Prostate gland (tissue), 2 donors: ENCODE measurements around the gene C11orf91. TPM values are rescaled to one million over a fixed set of nuclear protein-coding genes. Genes with fewer than 3 reads are reported as not detected.
"Not testable (repeated sequence)": the region's sequence is repeated elsewhere in the genome, so short reads cannot be mapped to it uniquely, and the experiment has no call there.

ENCODE experiments used
- DNase-seq: peaks from one replicate; pipeline ENCODE4 v3.0.0-alpha.2; 2019; ENCODE audit warnings: low spot score
- H3K27ac ChIP-seq, 2 donors: fragments of 200-600 bp; sonication (generic); 2 replicates each; pipeline ENCODE4 v1.5.1; 2017 to 2019
- H3K27me3 ChIP-seq: fragments of 200-600 bp; sonication (generic); replicated peaks from 2 replicates; pipeline ENCODE4 v1.5.1; 2019; ENCODE audit not compliant: insufficient read depth
- H3K36me3 ChIP-seq, 2 donors: fragments of 200-600 bp; sonication (generic); 1 replicate in 1 of 2; 2 replicates in 1 of 2; pipeline versions ENCODE4 v1.5.1 to v1.8.1; 2017 to 2019
- H3K4me1 ChIP-seq: fragments of 200-600 bp; sonication (generic); replicated peaks from 2 replicates; pipeline ENCODE4 v1.5.1; 2019
- H3K4me3 ChIP-seq, 2 donors: fragments of 200-600 bp; sonication (generic); 2 replicates each; pipeline ENCODE4 v1.5.1; 2017 to 2019
- H3K9me3 ChIP-seq: fragments of 200-600 bp; sonication (generic); 2 replicates; pipeline ENCODE4 v1.5.1; 2017
- POLR2A ChIP-seq: fragments of 450-650 bp; IDR thresholded peaks from one replicate; pipeline ENCODE4 v1.6.1; 2016; ENCODE audit warnings: antibody characterized with exemption, mild to moderate bottlenecking
- POLR2AphosphoS5 ChIP-seq: sonication (generic); formaldehyde crosslinking; IDR thresholded peaks from one replicate; pipeline ENCODE4 v1.6.1; 2017; ENCODE audit warnings: antibody characterized with exemption
- WGBS: methylation state at CpG from one replicate; pipeline ENCODE4 v1.1.5; 2018; 5-methylcytosine and 5-hydroxymethylcytosine counted together
- intact Hi-C: fragments of 100-400 bp; cut with DNase I; formaldehyde crosslinking; loops from one replicate; pipeline ENCODE4 v1.14.2; 2022
- total RNA-seq, 2 donors: library from RNA; depleted of rRNA; stranded (reverse); fragments of >200 nt; gene quantifications; one replicate each; pipeline ENCODE4 v1.1.0, GENCODE V29; 2016
- TF ChIP-seq, protein P1 (sequence below), 4 experiments: fragments of 200-600 bp in 2 of 4; fragments of 450-650 bp in 2 of 4; sonication (generic) in 2 of 4; IDR thresholded peaks; 1 replicate in 3 of 4; 2 replicates in 1 of 4; pipeline ENCODE4 v1.5.1; 2016 to 2019; ENCODE audit warnings: antibody characterized with exemption in 4 of 4, mild to moderate bottlenecking in 2 of 4, moderate library complexity in 2 of 4

C11orf91 gene
- total RNA-seq, 2 donors from 2014 or later, result not detected

DNA sequence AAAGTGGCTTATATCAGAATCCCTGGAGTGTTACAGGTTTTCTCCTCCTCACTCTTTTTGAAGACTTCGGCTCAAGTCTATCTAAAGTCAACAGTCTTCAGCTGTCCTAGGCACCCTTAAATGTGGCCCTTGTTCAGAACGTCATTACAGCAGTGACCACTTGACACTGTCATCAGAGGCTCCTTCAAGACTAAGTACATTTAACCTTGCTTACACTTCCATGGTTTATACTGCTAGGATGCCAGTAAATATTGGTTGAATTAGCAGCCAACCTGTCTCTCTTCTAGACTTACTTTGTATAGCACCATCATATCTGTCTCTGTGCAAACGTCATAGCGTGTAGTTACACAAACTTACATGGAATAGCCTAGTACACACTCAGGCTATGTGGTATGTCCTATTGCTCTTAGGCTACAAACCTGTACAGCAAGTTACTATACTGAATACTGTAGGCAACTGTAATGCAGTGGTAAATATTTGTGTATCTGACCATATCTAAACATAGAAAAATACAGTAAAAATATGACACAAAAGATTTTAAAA is 13.3 kb upstream of the C11orf91 start:
- intact Hi-C loops, result no loop called here
- peaks cover 0 to 5% of the 10 kb centered on the region in 2 donors for H3K36me3 ChIP-seq
- H3K4me3 ChIP-seq, result no peak overlapping the region
- TF ChIP-seq POLR2A, result no peak
- TF ChIP-seq POLR2AphosphoS5, result no peak
- TF ChIP-seq, protein P1, sequence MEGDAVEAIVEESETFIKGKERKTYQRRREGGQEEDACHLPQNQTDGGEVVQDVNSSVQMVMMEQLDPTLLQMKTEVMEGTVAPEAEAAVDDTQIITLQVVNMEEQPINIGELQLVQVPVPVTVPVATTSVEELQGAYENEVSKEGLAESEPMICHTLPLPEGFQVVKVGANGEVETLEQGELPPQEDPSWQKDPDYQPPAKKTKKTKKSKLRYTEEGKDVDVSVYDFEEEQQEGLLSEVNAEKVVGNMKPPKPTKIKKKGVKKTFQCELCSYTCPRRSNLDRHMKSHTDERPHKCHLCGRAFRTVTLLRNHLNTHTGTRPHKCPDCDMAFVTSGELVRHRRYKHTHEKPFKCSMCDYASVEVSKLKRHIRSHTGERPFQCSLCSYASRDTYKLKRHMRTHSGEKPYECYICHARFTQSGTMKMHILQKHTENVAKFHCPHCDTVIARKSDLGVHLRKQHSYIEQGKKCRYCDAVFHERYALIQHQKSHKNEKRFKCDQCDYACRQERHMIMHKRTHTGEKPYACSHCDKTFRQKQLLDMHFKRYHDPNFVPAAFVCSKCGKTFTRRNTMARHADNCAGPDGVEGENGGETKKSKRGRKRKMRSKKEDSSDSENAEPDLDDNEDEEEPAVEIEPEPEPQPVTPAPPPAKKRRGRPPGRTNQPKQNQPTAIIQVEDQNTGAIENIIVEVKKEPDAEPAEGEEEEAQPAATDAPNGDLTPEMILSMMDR (IDR thresholded peaks at IDR 0.05), result no peak
- no peaks in the 10 kb centered on the region for H3K4me1 ChIP-seq
- no peak overlapping the region for H3K27ac ChIP-seq
- no peak for DNase-seq
- WGBS, result 77% methylated on average over 4 of the region's 4 CpGs
- H3K9me3 ChIP-seq, result no peaks in the 10 kb centered on the region
- no peaks in the 10 kb centered on the region for H3K27me3 ChIP-seq

DNA sequence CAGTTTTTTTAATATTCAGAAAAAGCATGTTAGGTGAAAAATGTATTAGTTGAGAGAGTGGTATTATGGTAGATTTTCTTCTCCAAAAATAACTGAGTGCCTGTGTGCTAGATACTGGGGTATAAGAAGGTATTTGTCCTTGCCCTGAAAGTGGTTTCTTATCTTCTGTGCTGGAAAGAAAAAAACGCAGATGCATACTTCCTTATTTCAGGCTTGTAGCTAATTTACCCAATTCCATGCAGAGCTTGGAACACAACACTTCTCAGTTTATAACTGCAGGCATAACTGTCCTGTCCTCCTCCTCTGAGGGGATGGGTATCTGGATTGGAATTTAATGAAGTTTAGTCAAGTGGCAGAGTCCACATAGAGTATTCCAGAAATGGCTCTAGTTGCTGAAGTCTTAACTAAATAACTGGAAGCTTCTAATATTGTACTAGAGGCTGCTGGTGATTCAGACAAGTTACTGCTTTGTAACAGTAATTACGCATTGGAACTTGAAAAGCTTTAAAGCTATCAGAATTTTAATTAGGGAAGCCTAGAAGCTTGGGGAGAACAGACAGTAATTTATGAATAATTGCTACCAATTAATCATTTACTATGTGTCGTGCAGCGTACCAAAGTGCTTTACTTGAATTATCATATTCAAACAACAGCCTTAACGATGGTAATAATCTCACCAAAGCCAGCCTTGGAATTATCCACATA is 12.7 kb upstream of the C11orf91 start:
- no peaks in the 10 kb centered on the region for H3K27me3 ChIP-seq
- H3K27ac ChIP-seq, result no peak overlapping the region
- H3K4me3 ChIP-seq, result no peak overlapping the region
- WGBS, result 67% methylated on average over 5 of the region's 5 CpGs
- H3K4me1 ChIP-seq, result no peaks in the 10 kb centered on the region
- TF ChIP-seq POLR2A, result no peak
- no peak for TF ChIP-seq POLR2AphosphoS5
- TF ChIP-seq, protein P1 (IDR thresholded peaks at IDR 0.05), result no peak
- H3K36me3 ChIP-seq, result peaks cover 0 to 5% of the 10 kb centered on the region in 2 donors
- DNase-seq, result no peak
- H3K9me3 ChIP-seq, result no peaks in the 10 kb centered on the region
- intact Hi-C loops, result no loop called here

DNA sequence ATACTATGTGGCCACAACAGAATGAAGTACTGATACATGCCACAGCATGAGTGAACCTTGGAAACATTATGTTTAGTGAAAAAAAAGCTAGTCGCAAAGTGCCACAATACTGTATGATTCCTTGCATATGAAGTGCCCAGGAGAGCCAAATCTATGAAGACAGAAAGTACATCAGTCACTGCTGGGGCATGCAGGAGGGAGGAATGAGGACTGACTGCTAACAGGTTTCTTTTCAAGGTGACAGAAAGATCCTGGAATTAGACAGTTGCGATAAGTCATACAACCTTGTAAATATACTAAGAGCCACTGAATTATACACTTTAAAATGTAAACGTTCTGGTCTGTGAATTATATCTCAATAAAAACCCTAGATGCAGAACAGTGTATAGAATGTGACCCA is 11.8 kb upstream of the C11orf91 start:
- WGBS, result 66% methylated on average over 3 of the region's 3 CpGs

DNA sequence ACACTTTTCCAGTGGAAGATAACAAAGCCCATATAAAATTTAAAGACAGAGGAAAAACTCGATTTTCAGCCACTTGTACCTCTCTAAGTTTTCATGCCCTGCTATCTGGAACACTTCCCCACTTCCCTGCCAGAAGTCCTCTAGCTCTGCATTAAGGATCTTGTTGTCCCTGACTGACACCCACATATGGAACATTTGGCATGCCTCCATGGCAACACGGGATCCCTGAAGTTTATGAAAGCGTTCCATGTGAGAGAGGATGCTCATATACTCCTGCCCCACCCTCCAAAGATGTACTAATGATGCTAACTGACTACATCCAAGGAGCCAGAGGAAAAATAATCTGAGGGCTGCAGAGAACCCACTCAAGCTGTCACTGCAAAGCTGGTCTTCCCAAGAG is 8.8 kb upstream of the C11orf91 start:
- H3K4me3 ChIP-seq, result no peak overlapping the region
- H3K27ac ChIP-seq, result no peak overlapping the region
- intact Hi-C loops, result no loop called here
- WGBS, result 38% methylated on average over 3 of the region's 3 CpGs
- H3K36me3 ChIP-seq, result peaks cover 0 to 5% of the 10 kb centered on the region in 2 donors
- TF ChIP-seq POLR2AphosphoS5 (no peak), POLR2A (no peak)
- TF ChIP-seq, protein P1 (IDR thresholded peaks at IDR 0.05), result no peak
- no peaks in the 10 kb centered on the region for H3K9me3 ChIP-seq
- no peaks in the 10 kb centered on the region for H3K4me1 ChIP-seq
- no peaks in the 10 kb centered on the region for H3K27me3 ChIP-seq
- DNase-seq, result no peak

More for the DNA sequence above, 11.8 kb upstream of the C11orf91 start:
- Histone ChIP-seq H3K4me1 (no peaks in the 10 kb centered on the region), H3K36me3 (peaks cover 0 to 5% of the 10 kb centered on the region in 2 donors), H3K9me3 (no peaks in the 10 kb centered on the region), H3K27ac (no peak overlapping the region), H3K27me3 (no peaks in the 10 kb centered on the region), H3K4me3 (no peak overlapping the region)
- intact Hi-C loops, result no loop called here
- TF ChIP-seq, protein P1 (IDR thresholded peaks at IDR 0.05), result no peak
- TF ChIP-seq POLR2AphosphoS5 (no peak), POLR2A (no peak)
- no peak for DNase-seq

DNA sequence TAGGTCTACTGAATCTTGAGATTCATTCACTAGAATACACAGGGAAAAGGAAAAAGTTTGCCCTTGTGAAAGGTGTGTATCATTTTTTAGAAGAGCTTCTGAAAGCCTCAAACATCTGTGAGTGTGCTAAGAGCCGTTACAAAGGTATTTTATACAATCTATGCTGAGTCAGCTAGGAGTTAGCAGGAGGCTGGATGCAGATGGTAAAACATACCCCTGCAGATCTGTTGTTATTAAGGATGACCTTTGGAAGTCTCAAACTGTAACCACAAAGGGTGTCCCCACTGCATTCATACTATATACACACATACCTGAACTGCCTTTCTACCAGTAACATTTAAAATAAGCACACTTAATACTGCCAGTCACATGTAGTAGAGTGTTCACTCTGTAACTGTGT is 8.4 kb upstream of the C11orf91 start:
- WGBS, result 89% methylated on average over 1 of the region's 1 CpG
- TF ChIP-seq, protein P1 (IDR thresholded peaks at IDR 0.05), result no peak
- TF ChIP-seq POLR2A, result no peak
- no peak for TF ChIP-seq POLR2AphosphoS5
- Histone ChIP-seq H3K4me1 (no peaks in the 10 kb centered on the region), H3K36me3 (peaks cover 0 to 5% of the 10 kb centered on the region in 2 donors), H3K9me3 (no peaks in the 10 kb centered on the region), H3K27me3 (no peaks in the 10 kb centered on the region), H3K27ac (no peak overlapping the region), H3K4me3 (no peak overlapping the region)
- DNase-seq, result no peak
- intact Hi-C loops, result no loop called here

DNA sequence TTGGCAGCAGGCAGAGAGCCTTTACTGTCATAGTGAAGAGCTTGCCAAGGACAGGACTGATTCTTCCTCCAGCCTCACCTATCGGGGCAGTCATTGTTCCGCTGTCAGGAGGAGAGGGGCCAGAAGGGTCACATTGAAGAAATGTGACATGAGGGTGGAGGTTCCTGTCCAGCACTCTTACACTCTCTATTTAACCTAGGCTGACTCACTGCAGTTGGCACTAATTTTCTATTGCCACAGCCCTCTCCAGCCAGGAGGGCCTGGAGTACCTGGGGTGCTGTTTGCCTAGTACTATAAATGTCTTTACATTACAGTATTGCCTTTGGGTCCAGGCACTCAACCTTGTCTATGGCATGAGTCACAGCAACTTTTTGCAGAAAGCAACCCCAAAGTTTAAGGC is 7.2 kb upstream of the C11orf91 start:
- H3K4me3 ChIP-seq, intact Hi-C loops, H3K27ac ChIP-seq, H3K27me3 ChIP-seq, H3K9me3 ChIP-seq, H3K36me3 ChIP-seq, DNase-seq, H3K4me1 ChIP-seq: not testable (repeated sequence)
- WGBS, result 88% methylated on average over 2 of the region's 2 CpGs
